Body of pancreas (tissue), 4 donors: ENCODE data around the gene TP53BP1.

Experiments used
- POLR2A ChIP-seq, 3 donors: fragments of 450-650 bp; IDR thresholded peaks; one replicate each; pipeline ENCODE4 v1.6.1; 2016; ENCODE audit warnings: antibody characterized with exemption in 3 of 3, mild to moderate bottlenecking in 2 of 3
- TF ChIP-seq, protein P1 (sequence below), 7 experiments: fragments of 450-650 bp in 4 of 7; fragments of 200-600 bp in 3 of 7; sonication (generic) in 3 of 7; IDR thresholded peaks; one replicate each; pipeline ENCODE4 v1.5.1; 2016 to 2019; ENCODE audit warnings: antibody characterized with exemption in 7 of 7

DNA sequence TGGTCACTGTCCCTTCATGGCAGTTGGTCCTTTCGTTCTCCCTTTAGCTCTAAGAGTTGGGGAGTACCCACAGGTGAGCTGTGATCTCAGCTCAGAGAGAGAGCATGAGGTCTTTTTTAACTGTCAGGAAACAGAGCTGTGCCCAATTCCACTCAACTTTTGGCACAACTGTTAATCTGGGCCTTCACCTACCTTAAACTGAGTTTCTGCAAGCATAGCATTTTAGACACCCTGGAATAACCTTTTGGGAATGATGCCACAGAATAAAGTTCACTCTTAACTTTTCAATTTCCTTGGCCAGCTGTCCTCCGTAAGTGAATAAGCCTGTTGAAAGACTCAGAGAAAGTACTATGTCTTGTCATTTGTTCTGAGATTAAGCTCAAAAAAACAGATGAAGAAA, 86.1 kb downstream of the TP53BP1 start:
- TF ChIP-seq, protein P1, sequence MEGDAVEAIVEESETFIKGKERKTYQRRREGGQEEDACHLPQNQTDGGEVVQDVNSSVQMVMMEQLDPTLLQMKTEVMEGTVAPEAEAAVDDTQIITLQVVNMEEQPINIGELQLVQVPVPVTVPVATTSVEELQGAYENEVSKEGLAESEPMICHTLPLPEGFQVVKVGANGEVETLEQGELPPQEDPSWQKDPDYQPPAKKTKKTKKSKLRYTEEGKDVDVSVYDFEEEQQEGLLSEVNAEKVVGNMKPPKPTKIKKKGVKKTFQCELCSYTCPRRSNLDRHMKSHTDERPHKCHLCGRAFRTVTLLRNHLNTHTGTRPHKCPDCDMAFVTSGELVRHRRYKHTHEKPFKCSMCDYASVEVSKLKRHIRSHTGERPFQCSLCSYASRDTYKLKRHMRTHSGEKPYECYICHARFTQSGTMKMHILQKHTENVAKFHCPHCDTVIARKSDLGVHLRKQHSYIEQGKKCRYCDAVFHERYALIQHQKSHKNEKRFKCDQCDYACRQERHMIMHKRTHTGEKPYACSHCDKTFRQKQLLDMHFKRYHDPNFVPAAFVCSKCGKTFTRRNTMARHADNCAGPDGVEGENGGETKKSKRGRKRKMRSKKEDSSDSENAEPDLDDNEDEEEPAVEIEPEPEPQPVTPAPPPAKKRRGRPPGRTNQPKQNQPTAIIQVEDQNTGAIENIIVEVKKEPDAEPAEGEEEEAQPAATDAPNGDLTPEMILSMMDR (IDR thresholded peaks at IDR 0.05) = no peak
- no peak for TF ChIP-seq POLR2A (IDR thresholded peaks at IDR 0.05)
